ENCODE measurements around the gene TINAG. TPM values are rescaled to one million over a fixed set of nuclear protein-coding genes. Genes with fewer than 3 reads are reported as not detected.

Gene TINAG
- total and polyA plus RNA-seq, 7 donors = 0.03 to 0.27 (median 0.04) TPM; not detected in 2

- intact Hi-C loops (cut with DNase I) = no loop called here
- Histone ChIP-seq H3K9me3 (no peaks in the 10 kb centered on the region), H3K27ac (no peak overlapping the region), H3K4me3 (no peak overlapping the region), H3K27me3 (ENCODE audit: insufficient read depth in 3 of 3, low read length in 2 of 3) (no peaks in the 10 kb centered on the region), H3K4me1 (no peaks in the 10 kb centered on the region), H3K36me3 (ENCODE audit: insufficient read depth in 1 of 2, low read depth in 1 of 2) (no peaks in the 10 kb centered on the region)
- TF ChIP-seq, protein P1, sequence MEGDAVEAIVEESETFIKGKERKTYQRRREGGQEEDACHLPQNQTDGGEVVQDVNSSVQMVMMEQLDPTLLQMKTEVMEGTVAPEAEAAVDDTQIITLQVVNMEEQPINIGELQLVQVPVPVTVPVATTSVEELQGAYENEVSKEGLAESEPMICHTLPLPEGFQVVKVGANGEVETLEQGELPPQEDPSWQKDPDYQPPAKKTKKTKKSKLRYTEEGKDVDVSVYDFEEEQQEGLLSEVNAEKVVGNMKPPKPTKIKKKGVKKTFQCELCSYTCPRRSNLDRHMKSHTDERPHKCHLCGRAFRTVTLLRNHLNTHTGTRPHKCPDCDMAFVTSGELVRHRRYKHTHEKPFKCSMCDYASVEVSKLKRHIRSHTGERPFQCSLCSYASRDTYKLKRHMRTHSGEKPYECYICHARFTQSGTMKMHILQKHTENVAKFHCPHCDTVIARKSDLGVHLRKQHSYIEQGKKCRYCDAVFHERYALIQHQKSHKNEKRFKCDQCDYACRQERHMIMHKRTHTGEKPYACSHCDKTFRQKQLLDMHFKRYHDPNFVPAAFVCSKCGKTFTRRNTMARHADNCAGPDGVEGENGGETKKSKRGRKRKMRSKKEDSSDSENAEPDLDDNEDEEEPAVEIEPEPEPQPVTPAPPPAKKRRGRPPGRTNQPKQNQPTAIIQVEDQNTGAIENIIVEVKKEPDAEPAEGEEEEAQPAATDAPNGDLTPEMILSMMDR (IDR thresholded peaks at IDR 0.05) = no peak
- DNase-seq (no peak), ATAC-seq (no peak)
- WGBS, 3 donors = 95 to 100% (median 97%) methylated on average over 1 of the region's 1 CpG
Observed at GRCh38 chr6:54361734-54362133, 53.5 kb downstream of the TINAG start.

DNA sequence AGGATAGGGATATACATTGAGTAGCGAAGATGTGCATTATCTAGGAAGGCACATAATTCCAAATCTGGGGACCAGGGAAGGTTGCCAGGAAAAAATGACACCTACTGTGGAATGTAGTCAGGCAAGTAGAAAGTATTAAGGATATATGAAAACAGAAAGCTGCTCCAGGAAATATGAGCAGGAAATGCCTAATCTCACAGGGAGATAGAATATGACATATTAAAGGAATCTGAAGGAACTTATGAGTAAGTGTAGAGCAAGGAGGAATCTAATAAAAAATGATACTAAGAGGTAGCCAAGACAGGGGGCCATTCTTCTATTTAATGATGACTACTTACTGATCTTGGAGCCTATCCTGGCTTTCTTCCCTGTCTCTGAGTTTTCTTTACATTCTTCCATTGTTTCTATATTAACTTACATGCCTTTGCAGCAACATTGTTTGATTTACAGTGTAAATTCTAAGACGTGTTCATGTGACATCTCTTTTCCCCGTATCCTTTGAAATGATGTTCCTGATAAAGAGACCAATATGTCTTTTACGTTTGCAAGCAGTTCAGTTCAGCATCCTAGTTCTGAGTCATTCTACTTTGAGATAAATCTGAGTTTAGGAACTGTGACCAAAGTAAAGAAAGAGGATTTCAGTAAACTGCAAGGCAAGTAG lies 58.6 kb downstream of the TINAG start:
- H3K9me3 ChIP-seq = no peaks in the 10 kb centered on the region
- intact Hi-C loops (cut with DNase I) = no loop called here
- no peaks in the 10 kb centered on the region for H3K27me3 ChIP-seq (ENCODE audit: insufficient read depth in 3 of 3, low read length in 2 of 3)
- WGBS, 3 donors = 75 to 80% (median 78%) methylated on average over 4 of the region's 4 CpGs
- no peaks in the 10 kb centered on the region for H3K4me1 ChIP-seq
- no peak overlapping the region for H3K4me3 ChIP-seq
- TF ChIP-seq, protein P1 (IDR thresholded peaks at IDR 0.05) = no peak
- no peak for ATAC-seq
- H3K36me3 ChIP-seq (ENCODE audit: insufficient read depth in 1 of 2, low read depth in 1 of 2) = no peaks in the 10 kb centered on the region
- H3K27ac ChIP-seq = no peak overlapping the region
- no peak for DNase-seq

DNA sequence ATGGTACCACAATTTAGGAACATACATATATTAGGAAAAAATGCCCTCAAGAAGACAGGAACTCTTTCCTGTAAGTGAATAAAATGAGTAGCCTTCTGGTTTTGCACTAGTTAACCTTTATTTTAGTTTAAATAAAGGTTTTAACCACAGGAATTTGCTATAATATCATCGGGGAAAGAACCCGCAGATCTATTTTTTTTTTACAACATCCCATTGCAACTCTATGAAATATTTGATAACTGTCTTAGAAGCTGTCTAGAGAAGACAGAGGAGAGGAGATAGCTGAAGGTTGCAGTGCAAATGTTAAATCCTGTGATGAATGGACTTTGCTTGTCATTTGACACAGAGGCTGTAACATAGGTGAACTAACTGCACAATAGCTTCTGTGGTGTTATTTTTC lies 69.5 kb downstream of the TINAG start:
- ATAC-seq (no peak), DNase-seq (no peak)
- no peaks in the 10 kb centered on the region for H3K27me3 ChIP-seq (ENCODE audit: insufficient read depth in 3 of 3, low read length in 2 of 3)
- WGBS, 3 donors = 86 to 91% (median 91%) methylated on average over 2 of the region's 2 CpGs
- H3K36me3 ChIP-seq (ENCODE audit: insufficient read depth in 1 of 2, low read depth in 1 of 2) = no peaks in the 10 kb centered on the region
- H3K9me3 ChIP-seq = no peaks in the 10 kb centered on the region
- H3K4me3 ChIP-seq = no peak overlapping the region
- TF ChIP-seq, protein P1 (IDR thresholded peaks at IDR 0.05) = no peak
- H3K27ac ChIP-seq = no peak overlapping the region
- intact Hi-C loops (cut with DNase I) = no loop called here
- no peaks in the 10 kb centered on the region for H3K4me1 ChIP-seq

GRCh38 chr6:54386295-54386694 lies 78.1 kb downstream of the TINAG start:
- Histone ChIP-seq H3K4me3 (no peak overlapping the region), H3K27me3 (ENCODE audit: insufficient read depth in 3 of 3, low read length in 2 of 3) (no peaks in the 10 kb centered on the region), H3K27ac (no peak overlapping the region), H3K4me1 (no peaks in the 10 kb centered on the region), H3K9me3 (no peaks in the 10 kb centered on the region), H3K36me3 (ENCODE audit: insufficient read depth in 1 of 2, low read depth in 1 of 2) (no peaks in the 10 kb centered on the region)
- DNase-seq (no peak), ATAC-seq (no peak)
- intact Hi-C loops (cut with DNase I) = no loop called here
- WGBS, 3 donors = 85 to 92% (median 88%) methylated on average over 5 of the region's 5 CpGs
- TF ChIP-seq, protein P1 (IDR thresholded peaks at IDR 0.05) = no peak

GRCh38 chr6:54390362-54390761 lies 82.1 kb downstream of the TINAG start:
- H3K36me3 ChIP-seq (ENCODE audit: insufficient read depth in 1 of 2, low read depth in 1 of 2) = no peaks in the 10 kb centered on the region
- no peak overlapping the region for H3K27ac ChIP-seq
- intact Hi-C loops (cut with DNase I) = no loop called here
- H3K4me3 ChIP-seq = no peak overlapping the region
- TF ChIP-seq, protein P1 (IDR thresholded peaks at IDR 0.05) = no peak
- DNase-seq (no peak), ATAC-seq (no peak)
- H3K9me3 ChIP-seq = no peaks in the 10 kb centered on the region
- no peaks in the 10 kb centered on the region for H3K27me3 ChIP-seq (ENCODE audit: insufficient read depth in 3 of 3, low read length in 2 of 3)
- H3K4me1 ChIP-seq = no peaks in the 10 kb centered on the region
